RCC 7860 (cell line): ENCODE results near the gene KLHDC1.
A peak's percentile ranks its signal among the peaks of the same experiment; 100 is the strongest.
"Not testable (repeated sequence)": the region's sequence is repeated elsewhere in the genome, so short reads cannot be mapped to it uniquely, and the experiment has no call there.

Experiments used
- DNase-seq: peaks from one replicate; pipeline ENCODE4 v3.0.0-alpha.2; 2015; ENCODE audit warnings: low spot score
- FAIRE-seq: peaks from 2 replicates; lab custom pipeline; 2012; peaks lifted over from hg19 to GRCh38; lab: Jason Lieb, UNC

The KLHDC1 gene

DNA sequence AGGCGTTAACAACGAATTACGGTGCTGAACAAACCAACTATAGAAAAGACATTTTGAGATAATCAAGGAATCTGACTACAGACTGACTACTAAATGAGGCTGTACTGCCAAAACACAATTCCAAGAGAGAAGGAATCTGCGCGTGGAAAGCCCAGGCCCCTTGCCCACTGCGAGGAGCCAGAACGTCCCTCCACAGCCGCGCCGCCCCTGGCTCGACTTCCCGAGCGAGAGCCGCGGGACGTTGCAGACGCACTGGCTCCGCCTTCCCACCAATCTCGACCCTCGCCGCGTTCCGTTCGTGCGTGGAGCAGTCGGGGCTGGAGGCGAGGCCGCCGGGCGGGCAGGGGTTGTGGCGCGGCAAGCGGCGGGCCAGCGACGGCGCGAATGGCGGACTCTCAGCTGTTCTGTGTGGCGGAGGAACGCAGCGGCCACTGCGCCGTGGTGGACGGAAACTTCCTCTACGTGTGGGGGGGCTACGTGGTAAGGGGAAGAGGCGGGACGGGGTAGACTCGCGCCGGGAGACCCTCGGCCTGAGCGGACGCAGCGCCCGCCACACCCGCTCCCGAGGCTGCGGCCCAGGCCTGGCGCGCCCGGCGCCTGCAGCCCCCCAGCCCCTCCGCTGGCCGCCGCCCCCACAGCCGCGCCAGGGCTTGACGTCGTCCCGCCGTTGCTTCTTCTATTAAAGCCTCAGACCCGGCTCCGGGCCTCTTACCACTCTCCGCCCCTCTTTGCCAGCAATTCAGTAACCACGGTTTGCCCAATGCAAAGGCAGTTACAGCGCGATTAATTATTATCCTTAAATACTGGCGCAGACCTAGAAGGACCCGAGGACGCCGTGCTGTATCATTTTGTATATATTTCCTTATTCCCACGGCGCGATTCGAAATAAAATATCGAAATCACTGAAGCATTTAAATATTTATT lies at the start of gene KLHDC1:
KLHDC1 (plus strand) TSS at position 310 of the 924 bp plus-strand sequence; CDS start at position 385, 75 bp downstream.
- DNase-seq (peak; percentile 61), FAIRE-seq (peak; percentile 22)

- DNase-seq (no peak), FAIRE-seq (no peak)
Measured at GRCh38 chr14:49653508-49653907, 39.4 kb upstream of the KLHDC1 start.

DNA sequence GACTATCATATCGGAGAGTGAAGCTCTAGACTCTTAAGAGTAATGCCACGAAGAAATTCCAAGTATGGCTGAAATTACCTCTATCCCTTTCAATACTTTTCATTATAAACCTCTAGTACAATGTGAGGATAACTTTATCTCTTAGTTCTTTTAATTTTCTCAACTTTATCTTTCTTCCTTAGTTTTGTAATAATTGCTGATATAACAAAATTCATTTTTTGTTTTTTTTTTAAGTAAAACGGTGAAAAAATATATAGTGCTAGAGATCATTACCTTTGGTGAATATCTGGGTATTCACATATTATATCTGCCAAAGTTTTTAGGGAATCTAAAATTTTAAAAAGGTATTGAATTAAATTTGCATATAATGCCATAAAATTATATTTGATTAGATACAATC lies 38.4 kb upstream of the KLHDC1 start:
- FAIRE-seq (no peak), DNase-seq (no peak)

DNA sequence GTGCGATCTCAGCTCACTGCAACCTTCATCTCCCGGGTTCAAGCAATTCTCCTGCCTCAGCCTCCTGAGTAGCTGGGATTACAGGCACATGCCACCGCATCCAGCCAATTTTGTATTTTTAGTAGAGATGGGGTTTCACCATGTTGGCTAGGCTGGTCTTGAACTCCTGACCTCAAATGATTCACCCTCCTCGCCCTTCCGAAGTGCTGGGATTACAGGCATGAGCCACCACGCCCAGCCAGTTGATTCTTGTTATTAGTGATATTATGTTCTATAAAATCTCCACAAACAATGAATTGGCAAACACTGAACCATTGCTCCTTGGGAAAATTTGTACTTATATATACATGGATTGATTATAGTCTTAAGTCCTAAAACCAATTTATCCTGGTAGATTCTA lies 35.4 kb upstream of the KLHDC1 start:
- not testable (repeated sequence) for DNase-seq

GRCh38 chr14:49659526-49660455 lies 33.1 kb upstream of the KLHDC1 start:
- no peak for FAIRE-seq

More for the DNA sequence above, 35.4 kb upstream of the KLHDC1 start:
- FAIRE-seq, result not testable (repeated sequence)

DNA sequence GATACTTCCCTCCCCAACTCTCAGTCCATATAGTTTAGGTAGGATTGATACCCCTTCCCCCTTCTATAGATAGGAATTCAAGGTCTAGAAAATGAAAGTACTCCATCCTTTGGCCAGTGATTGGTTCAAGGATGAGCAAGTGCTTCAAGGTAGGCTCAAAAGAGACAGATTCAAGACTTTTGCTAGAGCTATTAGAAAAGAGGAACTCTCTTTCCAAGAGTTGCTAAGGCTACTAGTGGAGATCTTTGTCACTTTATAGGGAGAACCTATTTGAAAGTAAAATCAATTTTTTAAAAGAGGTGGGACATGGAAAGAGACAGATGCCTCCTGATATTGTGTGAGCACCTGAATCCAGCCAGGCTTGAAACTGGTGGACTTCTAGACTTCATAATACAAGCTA lies 22.4 kb upstream of the KLHDC1 start:
- DNase-seq, result no peak
- no peak for FAIRE-seq

More at GRCh38 chr14:49659526-49660455, 33.1 kb upstream of the KLHDC1 start:
- DNase-seq, result no peak

DNA sequence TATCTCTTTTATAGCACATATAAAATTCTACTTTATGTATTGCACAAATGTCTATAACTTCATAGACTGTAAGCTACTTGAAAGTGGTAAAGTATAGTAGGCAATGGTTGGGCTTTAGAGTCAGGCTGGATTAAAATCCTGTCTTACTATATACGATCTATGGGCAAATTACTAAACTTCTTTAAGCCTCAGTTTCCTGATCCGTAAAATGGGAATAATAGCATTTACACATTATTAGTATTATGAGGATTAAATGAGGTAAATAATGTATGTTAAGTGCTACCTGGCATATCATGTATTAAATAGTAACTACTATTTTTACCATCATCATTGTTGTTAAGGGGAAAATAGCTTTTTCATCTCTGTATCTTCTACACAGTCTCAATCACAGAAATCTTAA lies 19.3 kb upstream of the KLHDC1 start:
- no peak for DNase-seq
- FAIRE-seq, result no peak

DNA sequence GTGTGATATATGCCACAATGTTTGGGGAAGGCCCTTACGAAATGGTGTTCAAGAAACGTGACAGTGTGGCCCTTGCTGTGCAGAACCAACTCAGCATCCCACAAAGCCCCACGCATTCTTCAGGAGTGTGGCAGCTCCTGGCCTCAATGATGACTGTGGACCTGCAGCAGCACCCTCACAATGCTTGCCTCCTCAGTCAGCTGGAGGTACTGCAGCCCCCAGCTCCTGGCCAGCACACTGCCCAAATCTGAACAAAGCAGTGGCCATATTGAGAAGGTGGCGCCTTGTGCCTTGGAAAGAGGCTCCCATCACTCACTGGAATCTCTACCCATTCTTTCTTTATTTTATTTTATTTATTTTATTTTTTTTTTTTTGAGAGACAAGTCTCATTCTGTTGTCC lies 15.3 kb upstream of the KLHDC1 start:
- no peak for FAIRE-seq

GRCh38 chr14:49679271-49679670 lies 13.6 kb upstream of the KLHDC1 start:
- peak; percentile 66 for FAIRE-seq

More for the DNA sequence above, 15.3 kb upstream of the KLHDC1 start:
- no peak for DNase-seq

DNA sequence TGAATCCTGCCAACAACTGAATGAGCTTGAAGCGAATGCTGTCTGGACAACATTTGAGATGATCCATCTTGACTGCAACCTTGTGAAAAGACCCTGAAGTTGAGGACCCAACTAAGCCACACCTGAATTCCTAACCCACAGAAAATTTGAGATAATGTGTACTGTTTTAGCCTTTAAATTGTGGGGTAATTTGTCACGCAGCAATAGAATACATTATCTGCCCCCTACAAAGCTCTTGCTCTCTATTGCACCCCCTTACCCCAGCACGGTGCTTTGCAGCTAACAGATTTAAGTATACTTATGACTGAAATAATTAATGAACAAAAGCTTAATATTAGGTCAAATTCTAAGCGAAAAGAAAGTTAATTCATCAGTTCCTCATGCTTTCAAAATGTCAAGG lies 6.5 kb upstream of the KLHDC1 start:
- no peak for DNase-seq
- FAIRE-seq, result no peak

More at GRCh38 chr14:49679271-49679670, 13.6 kb upstream of the KLHDC1 start:
- no peak for DNase-seq

- DNase-seq, result peak; percentile 9
- no peak for FAIRE-seq
Measured at GRCh38 chr14:49687942-49688700, 4.8 kb upstream of the KLHDC1 start, which contains the start of gene POLE2. Gene POLE2 (minus strand): TSS chr14:49688214. CDS start chr14:49688203, 11 bp downstream.

DNA sequence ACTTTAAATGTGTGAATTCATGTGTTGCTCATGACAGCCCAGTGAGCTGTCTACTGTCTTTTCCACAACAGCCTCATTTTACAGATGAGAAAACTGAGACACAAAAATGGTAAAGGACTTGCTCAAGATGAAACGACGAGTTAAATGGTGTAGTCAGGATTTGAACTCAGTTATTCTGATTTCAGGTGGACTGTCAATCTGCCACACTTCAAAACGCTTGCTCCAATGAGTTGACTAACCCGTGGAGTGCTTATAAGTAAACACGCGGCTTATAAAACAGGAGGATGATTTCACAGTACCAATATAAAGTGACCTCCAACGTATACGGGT lies 4.3 kb upstream of the KLHDC1 start:
- DNase-seq (no peak), FAIRE-seq (no peak)

DNA sequence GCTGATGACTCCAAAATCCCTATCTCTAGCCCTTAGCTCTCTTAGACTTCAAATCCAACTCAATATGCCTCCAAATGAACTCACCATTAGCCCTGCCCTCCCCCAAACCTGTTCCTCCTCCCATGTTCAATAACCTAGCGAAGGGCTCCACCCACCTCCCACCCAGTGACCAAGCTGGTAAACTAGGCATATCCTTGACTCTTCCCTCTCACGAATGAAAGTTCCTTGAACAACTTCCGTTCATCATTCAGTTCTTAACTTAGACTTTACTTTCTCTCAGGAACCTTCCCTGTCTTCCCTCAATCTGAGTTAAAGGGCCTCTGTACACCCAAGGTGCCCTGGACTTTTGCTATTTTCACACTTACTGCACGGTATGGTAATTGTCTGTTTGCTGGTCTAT lies 1.9 kb upstream of the KLHDC1 start:
- no peak for FAIRE-seq

DNA sequence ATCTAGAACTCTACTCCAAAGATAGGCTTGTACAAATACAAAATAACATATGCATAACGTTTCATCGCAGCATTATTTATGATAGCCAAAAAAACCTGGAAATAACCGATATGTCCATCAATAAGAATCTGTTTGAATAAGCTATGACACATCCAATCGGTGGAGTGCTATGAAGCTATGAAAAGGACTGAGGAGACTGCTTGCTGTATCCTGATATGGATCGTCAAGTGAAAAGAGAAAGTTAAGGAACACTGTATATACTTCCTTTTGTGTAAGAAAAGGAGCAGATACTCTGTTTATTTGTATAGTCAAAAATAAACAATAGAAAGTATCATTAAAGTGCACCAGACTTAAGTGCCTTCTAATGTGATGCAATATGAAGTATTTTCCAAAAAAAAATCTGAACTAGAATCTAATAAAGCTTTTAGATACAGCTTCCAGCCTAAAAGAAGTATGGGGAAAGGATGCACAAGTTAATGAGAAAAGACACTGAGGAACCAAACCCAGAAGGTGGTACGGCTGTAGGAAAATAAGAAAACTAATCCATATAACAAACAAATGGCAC lies 645 bp upstream of the KLHDC1 start:
- no peak for DNase-seq
- no peak for FAIRE-seq

More for the DNA sequence above, 1.9 kb upstream of the KLHDC1 start:
- DNase-seq, result no peak

DNA sequence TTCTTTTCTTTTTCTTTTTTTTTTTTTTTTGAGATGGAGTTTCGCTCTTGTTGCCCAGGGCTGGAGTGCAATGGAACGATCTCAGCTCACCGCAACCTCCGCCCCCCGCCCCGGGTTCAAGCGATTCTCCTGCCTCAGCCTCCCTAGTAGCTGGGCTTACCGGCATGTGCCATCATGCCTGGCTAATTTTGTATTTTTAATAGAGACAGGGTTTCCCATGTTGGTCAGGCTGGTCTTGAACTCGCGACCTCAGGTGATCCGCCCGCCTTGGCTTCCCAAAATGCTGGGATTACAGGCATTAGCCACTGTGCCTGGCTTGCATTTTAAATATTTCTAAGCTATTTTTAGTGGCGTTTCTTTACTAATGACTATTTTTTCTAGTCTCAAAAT lies 810 bp downstream of the KLHDC1 start:
- not testable (repeated sequence) for FAIRE-seq, DNase-seq

GRCh38 chr14:49702725-49703124 lies 9.8 kb downstream of the KLHDC1 start:
- FAIRE-seq (no peak), DNase-seq (no peak)

- no peak for DNase-seq
- no peak for FAIRE-seq
Measured at GRCh38 chr14:49703965-49704364, 11.0 kb downstream of the KLHDC1 start.

- FAIRE-seq, DNase-seq: not testable (repeated sequence)
Measured at GRCh38 chr14:49704471-49704870, 11.6 kb downstream of the KLHDC1 start.

GRCh38 chr14:49710993-49711392 lies 18.1 kb downstream of the KLHDC1 start:
- not testable (repeated sequence) for DNase-seq, FAIRE-seq

DNA sequence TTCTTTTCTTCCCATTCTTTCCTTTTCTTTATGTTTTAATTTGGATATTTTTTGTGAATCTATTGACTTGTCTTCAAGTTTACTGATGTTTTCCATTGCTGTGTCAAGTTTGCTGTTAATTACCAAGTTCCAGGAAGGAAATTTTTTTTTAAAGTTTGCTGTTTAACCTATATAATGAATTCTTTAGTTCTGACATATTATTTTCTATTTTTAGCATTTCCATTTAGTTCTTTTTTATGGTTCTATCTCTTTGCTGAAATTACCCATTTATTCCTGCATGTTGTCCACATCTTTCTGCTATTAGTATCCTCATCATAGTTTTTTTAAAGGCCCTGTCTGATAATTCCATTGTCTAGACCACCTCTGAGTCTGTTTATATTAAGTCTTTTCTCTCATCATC lies 27.8 kb downstream of the KLHDC1 start:
- FAIRE-seq (no peak), DNase-seq (no peak)
